HepG2 (cell line): ENCODE results near the gene PPM1H. TPM values are rescaled to one million over a fixed set of nuclear protein-coding genes. Genes with fewer than 3 reads are reported as not detected.

Experiments used
- ATAC-seq: fragments of 200-7000 bp; cut with Tn5 transposase; 3 replicates; pipeline ENCODE4 v1.9.1; 2020; ENCODE audit warnings: mild to moderate bottlenecking, moderate library complexity
- BruUV-seq: library from RNA; stranded (reverse); fragments of 400-500 nt; replicated peaks from 2 replicates; lab custom pipeline; 2021; lab: Mats Ljungman, UMichigan
- CTCF ChIA-PET: fragments of 300-600 bp; formaldehyde crosslinking; extraction: SDS; loops from one replicate; lab custom pipeline; 2021; ENCODE audit warnings: low total read pairs, inconsistent platforms, low intra/inter-chr PET ratio; lab: Yijun Ruan, JAX
- POLR2A ChIA-PET: fragments of 350-600 bp; sonication (Branson Sonifier 250); formaldehyde crosslinking; loops from one replicate; lab custom pipeline; 2020; ENCODE audit warnings: antibody characterized with exemption, inconsistent platforms; lab: Yijun Ruan, JAX
- DNase-seq: peaks from one replicate; pipeline ENCODE4 v3.0.0-alpha.2; 2015; ENCODE audit warnings: low spot score
- FAIRE-seq: peaks from 3 replicates; lab custom pipeline; 2011; peaks lifted over from hg19 to GRCh38; lab: Jason Lieb, UNC
- H2AFZ ChIP-seq: one replicate; pipeline ENCODE4 v1.6.1; 2011; ENCODE audit warnings: low read length, inconsistent platforms
- H3K27ac ChIP-seq: fragments of 300-600 bp; 3 replicates; pipeline ENCODE4 v1.8.0; 2011; ENCODE audit warnings: mixed run types, mild to moderate bottlenecking, mixed read lengths, low read length, inconsistent platforms; ENCODE audit not compliant: insufficient read depth; ENCODE audit errors: extremely low read length
- H3K27me3 ChIP-seq, 2 experiments: fragments of 200-600 bp in 1 of 2; 2 replicates in 1 of 2; 3 replicates in 1 of 2; pipeline versions ENCODE4 v1.6.0 to v1.8.0; 2011; ENCODE audit warnings: low read length in 2 of 2, mild to moderate bottlenecking in 2 of 2, moderate library complexity in 2 of 2, inconsistent platforms in 1 of 2; ENCODE audit not compliant: insufficient read depth in 2 of 2, control insufficient read depth in 1 of 2
- H3K36me3 ChIP-seq, 2 experiments: fragments of 200-600 bp in 1 of 2; replicated peaks in 1 of 2; 2 replicates in 1 of 2; 3 replicates in 1 of 2; pipeline versions ENCODE4 v1.5.1 to v1.8.0; 2011; ENCODE audit warnings: low read length in 2 of 2, inconsistent platforms in 1 of 2; ENCODE audit not compliant: insufficient read depth in 2 of 2, control insufficient read depth in 1 of 2
- H3K4me1 ChIP-seq: 2 replicates; pipeline ENCODE4 v1.5.1; 2012; ENCODE audit warnings: low read length, inconsistent platforms; ENCODE audit not compliant: insufficient read depth
- H3K4me2 ChIP-seq: 2 replicates; pipeline ENCODE4 v1.6.0; 2011; ENCODE audit warnings: low read depth, low read length, inconsistent platforms
- H3K4me3 ChIP-seq, 3 experiments: fragments of 200-600 bp in 1 of 3; sonication (generic), shearing (Covaris generic) in 1 of 3; replicated peaks in 1 of 3; 2 replicates each; pipeline ENCODE4 v1.5.1; 2011 to 2016; ENCODE audit warnings: low read length in 3 of 3, inconsistent platforms in 2 of 3, low read depth in 2 of 3, mild to moderate bottlenecking in 2 of 3, control low read depth in 1 of 3, mixed read lengths in 1 of 3; ENCODE audit not compliant: insufficient read depth in 1 of 3
- H3K79me2 ChIP-seq: one replicate; pipeline ENCODE4 v1.6.1; 2011; ENCODE audit warnings: low read length, inconsistent platforms; ENCODE audit not compliant: insufficient read depth
- H3K9ac ChIP-seq: 2 replicates; pipeline ENCODE4 v1.6.0; 2011; ENCODE audit warnings: mild to moderate bottlenecking, low read depth, low read length, inconsistent platforms; ENCODE audit not compliant: insufficient read depth
- H3K9me3 ChIP-seq: 2 replicates; pipeline ENCODE4 v1.5.1; 2012; ENCODE audit warnings: mild to moderate bottlenecking, low read length
- H4K20me1 ChIP-seq: 2 replicates; pipeline ENCODE4 v1.6.0; 2011; ENCODE audit warnings: inconsistent platforms, mild to moderate bottlenecking, low read length, moderate library complexity; ENCODE audit not compliant: insufficient read depth
- HNRNPH1 ChIP-seq: fragments of 200-400 bp; formaldehyde crosslinking; optimal IDR thresholded peaks from 2 replicates; pipeline ENCODE3; 2017; ENCODE audit warnings: mild to moderate bottlenecking, low read depth, low read length
- MED1 ChIP-seq: sonication (generic); formaldehyde crosslinking; IDR thresholded peaks from 2 replicates; pipeline ENCODE4 v1.4.0; 2020; ENCODE audit warnings: missing genetic modification reagents
- NFIB ChIP-seq: sonication (generic); formaldehyde crosslinking; IDR thresholded peaks from 2 replicates; pipeline ENCODE4 v1.9.0; 2021; ENCODE audit warnings: missing genetic modification reagents, mild to moderate bottlenecking, borderline replicate concordance
- RNF2 ChIP-seq: fragments of 450-650 bp; conservative IDR thresholded peaks from 2 replicates; pipeline ENCODE4 v1.6.1; 2016; ENCODE audit warnings: low read depth
- SMYD3 ChIP-seq: sonication (generic); formaldehyde crosslinking; IDR thresholded peaks from 2 replicates; pipeline ENCODE4 v1.8.1; 2023; ENCODE audit warnings: mild to moderate bottlenecking, missing genetic modification reagents
- YY1 ChIP-seq: IDR thresholded peaks from 2 replicates; pipeline ENCODE4 v1.6.1; 2011; ENCODE audit warnings: low read length, low read depth, moderate library complexity, mild to moderate bottlenecking; ENCODE audit not compliant: insufficient read depth, insufficient replicate concordance
- ZNF777 ChIP-seq: sonication (generic); formaldehyde crosslinking; IDR thresholded peaks from 2 replicates; pipeline ENCODE4 v1.4.0; 2020; ENCODE audit warnings: missing genetic modification reagents
- WGBS: methylation state at CpG from one replicate; pipeline ENCODE4 v1.1.6; 2017; ENCODE audit warnings: low lambda C conversion rate; 5-methylcytosine and 5-hydroxymethylcytosine counted together
- in situ Hi-C: cut with HindIII; loops from 2 replicates; pipeline ENCODE4 v1.10.0; 2017; ENCODE audit warnings: low pct_unique_long_range_greater_than_20kb; ENCODE audit not compliant: extremely low pct_ligation_motif_present
- intact Hi-C: fragments of 100-400 bp; cut with micrococcal nuclease; formaldehyde crosslinking; loops from one replicate; pipeline ENCODE4 v1.10.0; 2022; ENCODE audit not compliant: unreplicated experiment
- polyA plus RNA-seq, 8 experiments: library from polyadenylated mRNA; depleted of rRNA in 3 of 8; stranded (reverse) in 7 of 8; unstranded in 1 of 8; fragments of >200 nt; fragmentation: Illumina TruSeq in 4 of 8; extraction: Trizol in 4 of 8; gene quantifications; 2 replicates each; pipeline versions ENCODE4 v1.2.1 to v1.2.3, GENCODE V29; 2011 to 2016; ENCODE audit warnings: low read depth in 4 of 8, missing spikeins in 1 of 8, mixed read lengths in 1 of 8; ENCODE audit not compliant: insufficient read depth in 1 of 8
- total RNA-seq, 5 experiments: library from RNA; depleted of rRNA; stranded (reverse); fragments of >200 nt; fragmentation: Illumina TruSeq; extraction: Trizol; gene quantifications; 2 replicates each; pipeline ENCODE4 v1.2.3, GENCODE V29; 2016; ENCODE audit warnings: low read depth in 1 of 5
- TF ChIP-seq, protein P1 (sequence below): sonication (generic); formaldehyde crosslinking; IDR thresholded peaks from 2 replicates; pipeline ENCODE4 v1.5.0; 2020; ENCODE audit warnings: mild to moderate bottlenecking, missing genetic modification reagents

The PPM1H gene
- total and polyA plus RNA-seq, 2 of the 13 experiments (the other 11 are each of a cell fraction or from before 2014, with no cell fraction given), result 29.1 to 38.1 TPM

DNA sequence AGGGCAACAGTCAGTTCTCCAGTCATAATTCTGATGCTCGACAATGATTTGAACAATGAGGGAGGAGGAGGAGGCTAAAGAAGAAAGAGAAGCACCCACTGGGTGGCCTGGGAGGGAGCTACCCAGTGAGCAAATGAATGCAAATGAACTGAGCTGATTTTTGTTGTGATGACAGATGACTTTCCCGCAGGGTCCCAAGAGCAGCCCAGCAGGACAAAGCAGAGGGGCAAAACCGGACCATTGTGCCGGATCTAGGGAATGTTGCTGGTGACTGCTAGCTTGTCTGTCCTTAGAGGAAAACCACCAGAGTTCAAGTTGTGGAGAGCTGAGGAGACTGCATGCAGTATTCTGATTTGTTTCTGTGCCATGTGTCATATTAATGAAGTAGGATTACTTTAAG is 305.5 kb downstream of the PPM1H start:
- no peak overlapping the region for H3K4me3 ChIP-seq
- WGBS, result 71% methylated on average over 4 of the region's 4 CpGs
- H3K4me2 ChIP-seq, result no peak overlapping the region
- H3K27me3 ChIP-seq, result no peaks in the 10 kb centered on the region; a peak in 1 of 5 replicates
- in situ Hi-C loops, result no loop called here
- peaks cover 38% of the 10 kb centered on the region for H3K4me1 ChIP-seq
- ChIA-PET POLR2A (no interaction called here), CTCF (no interaction called here)
- intact Hi-C loops, result no loop called here
- no peak overlapping the region for H3K9ac ChIP-seq
- H4K20me1 ChIP-seq, result no peaks in the 10 kb centered on the region
- ATAC-seq (no peak), DNase-seq (no peak), FAIRE-seq (no peak)
- no peak overlapping the region for H3K27ac ChIP-seq
- no peaks in the 10 kb centered on the region for H3K9me3 ChIP-seq
- H3K36me3 ChIP-seq, result no peaks in the 10 kb centered on the region
- H3K79me2 ChIP-seq, result no peaks in the 10 kb centered on the region
- BruUV-seq, result no TSS peak
- no peak overlapping the region for H2AFZ ChIP-seq
- TF ChIP-seq, protein P1, sequence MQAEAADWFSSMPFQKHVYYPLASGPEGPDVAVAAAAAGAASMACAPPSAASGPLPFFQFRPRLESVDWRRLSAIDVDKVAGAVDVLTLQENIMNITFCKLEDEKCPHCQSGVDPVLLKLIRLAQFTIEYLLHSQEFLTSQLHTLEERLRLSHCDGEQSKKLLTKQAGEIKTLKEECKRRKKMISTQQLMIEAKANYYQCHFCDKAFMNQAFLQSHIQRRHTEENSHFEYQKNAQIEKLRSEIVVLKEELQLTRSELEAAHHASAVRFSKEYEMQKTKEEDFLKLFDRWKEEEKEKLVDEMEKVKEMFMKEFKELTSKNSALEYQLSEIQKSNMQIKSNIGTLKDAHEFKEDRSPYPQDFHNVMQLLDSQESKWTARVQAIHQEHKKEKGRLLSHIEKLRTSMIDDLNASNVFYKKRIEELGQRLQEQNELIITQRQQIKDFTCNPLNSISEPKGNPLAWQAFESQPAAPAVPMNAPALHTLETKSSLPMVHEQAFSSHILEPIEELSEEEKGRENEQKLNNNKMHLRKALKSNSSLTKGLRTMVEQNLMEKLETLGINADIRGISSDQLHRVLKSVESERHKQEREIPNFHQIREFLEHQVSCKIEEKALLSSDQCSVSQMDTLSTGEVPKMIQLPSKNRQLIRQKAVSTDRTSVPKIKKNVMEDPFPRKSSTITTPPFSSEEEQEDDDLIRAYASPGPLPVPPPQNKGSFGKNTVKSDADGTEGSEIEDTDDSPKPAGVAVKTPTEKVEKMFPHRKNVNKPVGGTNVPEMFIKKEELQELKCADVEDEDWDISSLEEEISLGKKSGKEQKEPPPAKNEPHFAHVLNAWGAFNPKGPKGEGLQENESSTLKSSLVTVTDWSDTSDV (CRISPR knock-in tag), result no peak
- no peak for TF ChIP-seq RNF2
- no peak for TF ChIP-seq HNRNPH1
- TF ChIP-seq SMYD3 (CRISPR knock-in tag), result no peak
- TF ChIP-seq MED1 (CRISPR knock-in tag), result no peak
- TF ChIP-seq YY1, result no peak
- TF ChIP-seq NFIB (CRISPR knock-in tag), result no peak
- no peak for TF ChIP-seq ZNF777 (CRISPR knock-in tag)
